GM12865 (cell line): ENCODE results near the gene ZNF846.

Source experiments
- DNase-seq: peaks from one replicate; pipeline ENCODE4 v3.0.0; 2010; ENCODE audit warnings: low read depth
- H3K4me3 ChIP-seq: 2 replicates; pipeline ENCODE4 v1.5.1; 2011; ENCODE audit warnings: mild to moderate bottlenecking, low read depth, low read length, control low read depth
- CTCF ChIP-seq: IDR thresholded peaks from 2 replicates; pipeline ENCODE4 v1.5.1; 2011; ENCODE audit warnings: low read length, control low read depth, low read depth, inconsistent platforms; ENCODE audit not compliant: insufficient read depth; ENCODE audit errors: missing control alignments

The ZNF846 gene

GRCh38 chr19:9768175-9769112 lies at the start of gene ZNF846:
ZNF846 (minus strand) TSS chr19:9768738; CDS start chr19:9764950, 3,788 bp downstream.
- peak; percentile 98 for DNase-seq
- peak within 1 kb of the TSS; percentile 70 for H3K4me3 ChIP-seq
- no peak for TF ChIP-seq CTCF

- H3K4me3 ChIP-seq, result peak overlapping the region; percentile 92
- no peak for DNase-seq
- no peak for TF ChIP-seq CTCF
Observed at GRCh38 chr19:9818175-9818733, 49.7 kb upstream of the ZNF846 start.

DNA sequence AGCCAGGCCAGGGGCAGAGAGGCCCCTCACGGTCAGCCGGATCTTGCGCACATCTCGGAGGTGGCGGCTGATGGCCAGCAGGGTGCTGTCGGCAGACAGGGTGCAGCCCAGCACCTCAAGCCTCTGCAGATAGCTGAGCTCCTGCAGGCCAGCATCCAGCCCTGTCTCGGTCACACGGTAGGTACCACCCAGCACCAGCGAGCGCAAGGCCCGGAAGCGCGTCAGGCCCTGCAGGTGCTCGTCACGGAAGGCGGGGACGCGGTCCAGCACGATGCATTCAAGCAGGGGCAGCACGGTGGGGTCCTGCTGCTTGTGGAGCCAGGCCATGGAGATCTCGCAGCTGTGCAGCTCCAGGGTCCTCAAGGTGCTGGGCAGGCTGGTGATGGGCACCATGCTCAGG lies 42.6 kb upstream of the ZNF846 start:
- no peak for TF ChIP-seq CTCF
- DNase-seq, result no peak
- no peak overlapping the region for H3K4me3 ChIP-seq

DNA sequence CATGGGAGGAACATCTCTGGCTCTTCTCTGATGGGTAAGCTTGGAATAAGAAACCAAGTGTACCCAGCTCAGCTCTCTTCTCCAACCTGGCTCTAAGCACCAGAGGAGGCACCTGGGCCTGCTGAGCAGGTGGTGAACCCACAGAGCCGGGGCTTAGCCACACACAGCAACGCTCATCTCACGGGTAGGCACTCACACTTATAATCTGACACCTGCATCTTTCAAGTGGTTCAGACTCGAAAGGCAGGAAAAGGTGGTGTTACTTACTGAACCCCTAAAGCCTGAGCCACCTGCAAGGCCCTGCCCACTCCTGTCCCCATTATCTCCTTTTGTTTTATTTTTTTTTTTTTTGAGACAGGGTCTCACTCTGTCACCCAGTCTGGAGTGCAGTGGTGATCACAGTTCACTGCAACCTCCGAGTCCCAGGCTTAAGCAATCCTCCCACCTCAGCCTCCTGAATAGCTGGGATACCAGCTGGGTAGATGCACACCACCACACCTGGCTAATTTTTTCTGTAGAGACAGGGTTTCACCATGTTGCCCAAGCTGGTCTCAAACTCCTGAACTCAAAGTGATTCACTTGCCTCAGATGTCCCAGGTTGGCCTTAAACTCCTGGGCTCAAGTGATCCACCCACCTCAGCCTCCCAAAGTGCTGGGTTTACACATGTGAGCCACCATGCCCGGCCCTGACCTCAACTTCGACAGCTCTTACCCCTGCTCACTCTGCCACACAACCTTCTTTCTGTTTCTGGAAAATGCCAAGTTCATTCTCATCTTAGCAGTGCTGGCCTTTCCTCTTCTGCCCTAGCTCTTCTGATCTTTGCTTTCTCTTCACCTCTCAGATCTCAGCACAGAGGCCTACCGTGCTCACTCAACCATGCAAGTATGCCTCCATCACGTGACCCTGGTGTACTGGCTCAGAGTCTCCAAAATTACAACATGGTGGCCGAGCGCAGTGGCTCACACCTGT lies 40.6 kb upstream of the ZNF846 start:
- no peak for TF ChIP-seq CTCF

GRCh38 chr19:9806803-9807202 lies 38.3 kb upstream of the ZNF846 start:
- TF ChIP-seq CTCF, result no peak
- no peak overlapping the region for H3K4me3 ChIP-seq
- no peak for DNase-seq

More for the DNA sequence above, 40.6 kb upstream of the ZNF846 start:
- DNase-seq, result no peak
- H3K4me3 ChIP-seq, result no peak overlapping the region

DNA sequence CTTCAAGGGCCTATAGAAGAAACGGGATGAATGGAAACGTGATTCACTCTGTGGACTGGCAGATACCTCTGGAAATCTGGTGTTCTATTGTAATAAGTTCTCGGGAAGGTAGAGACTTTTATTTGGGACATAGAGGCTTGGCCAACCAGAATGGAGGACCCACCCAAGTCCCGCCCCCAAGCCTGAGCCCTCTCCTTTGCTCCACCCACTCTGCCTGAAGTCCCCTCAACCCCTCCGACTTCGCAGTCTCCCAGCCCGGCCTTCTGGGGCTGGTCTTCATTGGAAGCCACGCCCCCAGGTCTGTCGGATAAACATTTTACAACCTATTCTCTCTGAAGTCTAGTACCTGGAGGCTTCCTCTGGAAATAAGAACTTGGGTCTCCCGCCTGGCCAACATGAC lies 33.4 kb upstream of the ZNF846 start:
- no peak for TF ChIP-seq CTCF
- H3K4me3 ChIP-seq, result no peak overlapping the region
- no peak for DNase-seq
